Activated CD8-positive, alpha-beta memory T cell treated with anti-CD3 and anti-CD28 coated beads for 24 hours (primary cell): ENCODE measurements around the gene PHKB.
"Not testable (repeated sequence)": the region's sequence is repeated elsewhere in the genome, so short reads cannot be mapped to it uniquely, and the experiment has no call there.

ENCODE experiments used
- DNase-seq: peaks from one replicate; pipeline ENCODE4 v3.0.0-alpha.2; 2020

The PHKB gene

DNA sequence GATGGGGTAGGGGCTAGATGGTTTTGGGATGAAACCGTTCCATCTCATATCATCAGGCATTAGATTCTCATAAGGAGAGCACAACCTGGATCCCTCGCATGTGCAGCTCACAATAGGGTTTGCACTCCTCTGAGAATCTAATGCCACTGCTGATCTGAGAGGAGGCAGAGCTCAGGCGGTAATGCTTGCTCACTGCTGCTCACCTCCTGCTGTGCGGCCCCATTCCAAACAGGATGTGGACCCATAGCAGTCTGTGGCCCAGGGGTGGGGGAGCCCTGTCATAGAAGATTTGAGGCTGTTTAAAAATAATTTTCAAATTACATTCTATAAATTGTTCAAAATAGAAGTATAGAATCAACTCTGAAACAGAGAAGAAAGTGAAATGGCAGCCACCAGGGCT lies 50.8 kb downstream of the PHKB start:
- DNase-seq = no peak

DNA sequence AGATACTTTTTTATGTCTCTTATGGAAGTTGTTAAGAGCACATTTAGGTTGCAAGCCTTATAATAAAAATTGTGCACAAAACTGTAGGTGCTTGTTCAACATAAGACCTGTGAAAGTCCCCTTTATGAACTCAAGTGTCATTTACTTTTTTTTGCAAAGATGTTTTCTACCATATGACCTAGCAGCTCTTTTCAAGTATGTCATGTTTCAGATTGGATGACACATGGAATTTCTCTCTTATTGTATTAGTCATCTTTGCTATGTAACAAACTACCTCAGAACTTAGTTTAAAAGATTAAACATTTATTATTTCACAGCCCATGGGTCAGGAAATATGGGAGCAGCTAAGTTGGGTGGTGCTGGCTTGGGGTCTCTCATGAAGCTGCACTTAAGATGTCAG lies 57.9 kb downstream of the PHKB start:
- DNase-seq = no peak

GRCh38 chr16:47519546-47519945 lies 58.4 kb downstream of the PHKB start:
- DNase-seq = no peak

GRCh38 chr16:47519996-47520679 lies 59.0 kb downstream of the PHKB start:
- no peak for DNase-seq

GRCh38 chr16:47523342-47524006 lies 62.3 kb downstream of the PHKB start:
- no peak for DNase-seq

DNA sequence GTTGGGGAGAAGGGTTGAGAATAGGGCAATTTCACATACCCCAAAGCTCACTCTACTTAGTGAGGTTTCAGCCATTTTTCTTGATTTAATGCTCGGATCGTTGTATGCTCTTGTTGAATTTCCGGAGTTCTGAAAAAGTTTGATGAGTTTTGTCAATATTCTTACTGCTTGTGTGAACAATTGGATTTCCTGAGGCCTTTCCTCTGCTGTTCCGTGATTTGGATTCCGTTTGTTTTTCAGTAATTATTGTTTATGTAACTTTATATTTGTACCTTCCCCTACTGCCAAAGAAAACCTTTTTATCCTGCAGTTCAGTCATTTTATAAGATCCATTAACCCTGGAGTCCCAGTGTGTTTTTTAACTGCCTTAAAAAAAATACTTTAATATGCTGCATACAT lies 62.9 kb downstream of the PHKB start:
- DNase-seq = no peak

DNA sequence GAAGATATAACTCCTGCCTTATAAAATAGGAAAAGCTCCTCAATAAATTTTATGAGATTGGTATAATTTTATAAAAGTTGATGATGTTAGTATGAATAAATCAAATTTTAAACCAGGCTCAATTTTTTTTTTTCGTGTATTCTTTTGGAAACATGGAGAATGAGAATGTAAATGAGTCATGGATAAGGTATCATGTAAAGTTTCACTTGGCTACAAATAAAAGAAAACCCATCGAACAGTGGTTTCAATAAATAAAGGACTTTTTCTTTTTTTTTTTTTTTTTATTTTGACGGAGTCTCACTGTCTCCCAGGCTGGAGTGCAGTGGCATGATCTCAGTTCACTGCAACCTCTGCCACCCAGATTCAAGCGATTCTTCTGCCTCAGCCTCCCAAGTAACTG lies 67.3 kb downstream of the PHKB start:
- DNase-seq = no peak

DNA sequence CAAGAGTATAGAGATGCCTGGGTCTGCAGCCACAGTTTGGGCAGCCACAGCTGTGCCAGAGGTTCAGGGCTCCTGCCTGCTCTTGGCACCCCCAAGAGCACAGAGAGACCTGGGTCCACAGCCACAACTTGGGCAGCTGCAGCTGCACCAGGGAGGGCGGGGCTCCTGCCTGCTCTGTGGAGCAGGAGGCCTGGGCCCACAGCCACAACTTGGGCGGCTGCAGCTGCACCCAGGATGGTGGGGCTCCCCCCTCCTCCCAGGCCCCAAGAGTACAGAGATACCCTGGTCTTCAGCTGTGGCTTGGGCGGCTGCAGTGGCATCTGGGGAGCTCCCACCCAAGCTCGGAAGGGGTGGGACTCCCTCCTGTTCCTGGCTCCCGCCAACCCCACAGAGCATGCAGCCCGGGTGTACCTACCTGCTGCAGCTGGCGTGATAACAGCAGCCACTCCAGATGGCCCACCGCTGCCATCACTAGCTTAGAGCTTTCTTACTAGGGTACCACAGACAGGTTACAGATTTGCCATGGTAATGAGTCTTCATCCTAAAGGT lies 72.7 kb downstream of the PHKB start:
- no peak for DNase-seq

DNA sequence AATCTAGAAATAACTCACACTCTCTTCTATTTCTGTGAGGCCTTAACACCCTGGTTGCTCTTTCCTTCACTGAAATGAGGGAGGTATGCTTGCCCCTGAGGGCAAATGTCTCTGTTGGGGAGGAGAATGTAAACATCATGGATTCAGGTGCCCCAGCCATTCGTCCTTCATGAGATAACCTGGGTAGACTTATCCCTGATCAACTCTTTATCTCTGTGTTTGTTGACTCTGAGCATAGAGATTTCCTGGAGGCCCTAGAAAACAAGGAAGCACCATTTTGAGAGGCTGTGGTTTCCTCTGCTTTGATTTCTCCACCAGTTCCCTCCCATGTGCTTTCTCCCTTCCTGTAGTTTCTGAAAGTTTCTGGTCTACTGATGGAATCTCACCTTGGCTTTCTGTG lies 77.3 kb downstream of the PHKB start:
- DNase-seq = no peak

GRCh38 chr16:47539707-47540670 lies 78.9 kb downstream of the PHKB start:
- not testable (repeated sequence) for DNase-seq

DNA sequence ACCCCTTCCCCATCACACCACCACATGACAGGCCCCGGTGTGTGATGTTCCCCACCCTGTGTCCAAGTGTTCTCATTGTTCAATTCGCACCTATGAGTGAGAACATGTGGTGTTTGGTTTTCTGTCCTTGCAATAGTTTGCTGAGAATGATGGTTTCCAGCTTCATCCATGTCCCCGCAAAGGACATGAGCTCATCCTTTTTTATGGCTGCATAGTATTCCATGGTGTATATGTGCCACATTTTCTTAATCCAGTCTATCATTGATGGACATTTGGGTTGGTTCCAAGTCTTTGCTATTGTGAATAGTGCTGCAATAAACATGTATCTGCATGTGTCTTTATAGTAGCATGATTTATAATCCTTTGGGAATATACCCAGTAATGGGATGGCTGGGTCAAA lies 80.0 kb downstream of the PHKB start:
- DNase-seq = not testable (repeated sequence)

DNA sequence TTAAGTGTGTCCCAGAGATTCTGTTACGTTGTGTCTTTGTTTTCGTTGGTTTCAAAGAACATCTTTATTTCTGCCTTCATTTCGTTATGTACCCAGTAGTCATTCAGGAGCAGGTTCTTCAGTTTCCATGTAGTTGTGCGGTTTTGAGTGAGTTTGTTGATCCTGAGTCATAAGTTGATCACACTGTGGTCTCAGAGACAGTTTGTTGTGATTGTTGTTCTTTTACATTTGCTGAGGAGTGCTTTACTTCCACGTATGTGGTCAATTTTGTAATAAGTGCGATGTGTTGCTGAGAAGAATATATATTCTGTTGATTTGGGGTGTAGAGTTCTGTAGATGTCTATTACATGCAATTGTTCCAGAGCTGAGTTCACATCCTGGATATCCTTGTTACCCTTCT lies 83.1 kb downstream of the PHKB start:
- DNase-seq = not testable (repeated sequence)

GRCh38 chr16:47551185-47551584 lies 90.1 kb downstream of the PHKB start:
- not testable (repeated sequence) for DNase-seq

DNA sequence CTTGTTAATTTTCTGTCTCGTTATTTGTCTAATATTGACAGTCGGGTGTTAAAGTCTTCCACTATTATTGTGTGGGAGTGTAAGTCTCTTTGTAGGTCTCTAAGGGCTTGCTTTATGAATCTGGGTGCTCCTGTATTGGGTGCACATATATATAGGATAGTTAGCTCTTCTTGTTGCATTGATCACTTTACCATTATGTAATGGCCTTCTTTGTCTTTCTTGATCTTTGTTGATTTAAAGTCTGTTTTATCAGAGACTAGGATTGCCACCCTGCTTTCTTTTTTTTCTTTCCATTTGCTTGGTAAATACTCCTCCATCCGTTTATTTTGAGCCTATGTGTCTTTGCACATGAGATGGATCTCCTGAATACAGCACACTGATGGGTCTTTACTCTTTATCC lies 90.6 kb downstream of the PHKB start:
- not testable (repeated sequence) for DNase-seq

DNA sequence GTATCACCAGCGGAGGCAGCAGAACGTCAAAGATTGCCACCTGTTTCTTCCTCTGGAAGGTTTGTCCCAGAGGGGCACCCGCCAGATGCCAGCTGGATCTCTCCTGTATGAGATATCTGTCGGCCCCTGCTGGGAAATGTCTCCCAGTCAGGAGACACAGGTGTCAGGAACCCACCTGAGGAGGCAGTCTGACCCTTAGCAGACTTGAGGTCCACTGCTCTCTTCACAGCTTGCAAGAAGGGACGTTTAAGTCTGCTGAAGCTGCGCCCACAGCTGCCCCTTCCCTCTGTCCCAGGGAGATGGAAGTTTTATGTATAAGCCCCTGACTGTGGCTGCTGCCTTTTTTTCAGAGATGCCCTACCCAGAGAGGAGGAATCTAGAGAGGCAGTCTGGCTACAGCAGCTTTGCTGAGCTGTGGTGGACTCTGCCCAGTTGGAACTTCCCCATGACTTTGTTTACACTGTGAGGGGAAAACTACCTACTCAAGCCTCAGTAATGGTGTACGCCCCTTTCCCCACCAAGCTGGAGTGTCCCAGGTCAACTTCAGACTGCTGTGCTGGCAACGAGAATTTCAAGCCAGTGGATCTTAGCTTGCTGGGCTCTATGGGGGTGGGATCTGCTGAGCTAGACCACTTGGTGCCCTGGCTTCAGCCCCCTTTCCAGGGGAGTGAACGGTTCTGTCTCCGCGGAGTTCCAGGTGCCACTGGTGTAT lies 92.9 kb downstream of the PHKB start:
- DNase-seq = no peak

GRCh38 chr16:47554587-47554986 lies 93.5 kb downstream of the PHKB start:
- not testable (repeated sequence) for DNase-seq

GRCh38 chr16:47561286-47561685 lies 100.2 kb downstream of the PHKB start:
- no peak for DNase-seq

GRCh38 chr16:47562366-47562765 lies 101.2 kb downstream of the PHKB start:
- no peak for DNase-seq

DNA sequence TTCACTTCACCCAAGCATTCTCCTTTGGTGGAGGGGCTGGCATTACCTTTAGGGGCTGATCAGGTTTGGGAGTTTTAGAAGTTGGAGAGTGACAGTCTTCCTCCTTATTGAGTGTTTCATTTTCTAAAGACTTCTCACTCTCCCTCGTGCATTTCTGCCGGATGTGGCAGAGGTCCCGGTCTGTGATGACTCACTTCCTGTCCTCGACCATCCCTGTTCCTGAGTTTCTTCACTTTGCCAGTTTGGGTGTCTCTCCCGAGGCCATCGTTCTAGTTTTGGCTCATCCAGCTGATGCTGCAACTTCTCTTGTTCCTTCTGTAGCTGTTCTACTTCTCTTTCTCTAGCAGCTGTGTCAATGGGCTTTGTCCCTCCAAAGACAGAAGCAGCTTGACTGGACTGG lies 104.3 kb downstream of the PHKB start:
- DNase-seq = no peak

- DNase-seq = no peak
Measured at GRCh38 chr16:47567321-47567720, 106.2 kb downstream of the PHKB start.

- no peak for DNase-seq
Measured at GRCh38 chr16:47568351-47568750, 107.2 kb downstream of the PHKB start.

DNA sequence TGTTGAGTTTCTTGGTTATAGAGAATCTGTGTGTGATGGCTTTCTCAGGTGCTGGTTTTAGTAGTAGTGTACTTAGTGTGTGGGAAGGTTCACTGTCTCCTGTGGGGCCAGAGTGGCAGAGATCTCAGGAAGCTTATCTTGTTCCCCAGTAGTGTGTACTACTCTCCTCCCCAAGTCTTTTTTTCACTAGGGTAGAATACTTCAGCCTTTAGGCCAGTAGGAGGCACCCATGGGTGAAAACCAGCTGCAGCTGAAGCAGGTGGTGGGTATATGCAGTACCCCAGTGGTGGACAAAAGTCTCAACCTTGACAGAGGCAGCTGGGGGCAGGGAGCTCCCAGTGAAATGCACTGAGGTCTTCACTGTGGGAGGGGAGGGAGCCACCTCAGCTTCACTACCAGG lies 109.9 kb downstream of the PHKB start:
- DNase-seq = no peak

GRCh38 chr16:47571711-47572110 lies 110.6 kb downstream of the PHKB start:
- no peak for DNase-seq
